ENCODE data around the gene CHRNA1.

DNA sequence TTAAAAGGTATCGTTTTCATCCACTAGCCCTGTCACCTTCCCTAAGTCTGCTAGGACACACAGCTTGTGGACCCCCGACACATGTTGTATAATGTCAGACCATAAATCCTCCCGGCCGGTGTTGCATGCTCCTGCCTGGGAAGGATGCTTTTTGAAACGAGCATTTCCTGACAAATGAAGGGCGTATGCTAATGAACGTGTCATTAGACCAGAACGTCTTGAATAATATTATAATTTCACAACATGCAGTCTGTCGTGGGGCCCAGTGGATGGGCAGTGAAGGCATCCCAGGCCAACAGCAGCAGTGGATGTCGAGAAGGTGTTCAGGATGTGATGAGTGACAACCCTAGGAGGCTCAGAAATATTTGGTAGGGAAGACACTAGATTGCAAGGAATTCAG is 7.5 kb downstream of the CHRNA1 start:
- TF ChIP-seq CTCF (IDR thresholded peaks at IDR 0.05) (no peak), POLR2A (IDR thresholded peaks at IDR 0.05) (no peak)

All from adrenal gland (tissue), 5 donors.